Hematopoietic multipotent progenitor cell treated with erythropoietin and hydrocortisone succinate and interleukin-3 and kit ligand, for 15 days (in vitro differentiated cells): ENCODE measurements around the gene GALNT3.

ENCODE experiments used
- DNase-seq: peaks from one replicate; pipeline ENCODE4 v3.0.0-alpha.2; 2015; ENCODE audit warnings: low spot score

Gene GALNT3

GRCh38 chr2:165725421-165725820, 68.6 kb downstream of the GALNT3 start:
- no peak for DNase-seq

- no peak for DNase-seq
Observed at GRCh38 chr2:165720511-165720910, 73.5 kb downstream of the GALNT3 start.

- DNase-seq = no peak
Observed at GRCh38 chr2:165718610-165719210, 75.3 kb downstream of the GALNT3 start.

- DNase-seq = no peak
Observed at GRCh38 chr2:165716091-165716490, 78.0 kb downstream of the GALNT3 start.

GRCh38 chr2:165706960-165707487, 87.0 kb downstream of the GALNT3 start:
- DNase-seq = no peak

- DNase-seq = no peak
Observed at GRCh38 chr2:165701147-165701546, 92.9 kb downstream of the GALNT3 start.

- no peak for DNase-seq
Observed at GRCh38 chr2:165700531-165700930, 93.5 kb downstream of the GALNT3 start.

GRCh38 chr2:165699946-165700345, 94.1 kb downstream of the GALNT3 start:
- no peak for DNase-seq

- no peak for DNase-seq
Observed at GRCh38 chr2:165698444-165698884, 95.6 kb downstream of the GALNT3 start.

GRCh38 chr2:165697748-165698443, 96.2 kb downstream of the GALNT3 start:
- DNase-seq = no peak
